Fibroblast of lung (primary cell): ENCODE results near the gene FAXC.

Source experiments
- CTCF ChIP-seq, 2 donors: IDR thresholded peaks in 1 of 2; conservative IDR thresholded peaks in 1 of 2; 1 replicate in 1 of 2; 2 replicates in 1 of 2; pipeline ENCODE4 v1.5.1; 2011 to 2012; ENCODE audit warnings: low read length in 2 of 2, control low read depth in 1 of 2, inconsistent platforms in 1 of 2, low read depth in 1 of 2, mild to moderate bottlenecking in 1 of 2
- EZH2 ChIP-seq: IDR thresholded peaks from 2 replicates; pipeline ENCODE4 v1.5.1; 2012; ENCODE audit warnings: low read length, control low read depth, mild to moderate bottlenecking; ENCODE audit errors: missing control alignments

DNA sequence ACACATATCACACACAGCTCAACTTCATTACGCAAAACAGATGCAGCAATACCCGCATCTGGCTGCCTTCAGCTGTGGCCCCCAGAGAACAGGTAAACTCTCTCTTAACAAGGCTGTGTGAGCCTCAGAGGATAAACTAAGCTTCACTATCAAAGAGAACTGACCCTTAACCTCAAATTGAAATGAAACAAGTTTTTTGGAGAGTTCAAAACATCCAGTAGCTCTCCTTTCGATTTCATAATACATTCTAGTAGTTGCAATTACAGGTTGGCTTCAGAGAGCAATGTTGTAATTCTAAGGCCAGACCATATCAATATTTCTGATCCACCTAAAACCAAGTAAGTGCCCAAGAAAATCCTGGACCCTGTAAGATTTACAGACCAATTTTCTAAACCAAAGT is 113.5 kb downstream of the FAXC start:
- TF ChIP-seq CTCF (conservative IDR thresholded peaks at IDR 0.05 in 1 of 2, IDR thresholded peaks at IDR 0.05 in 1 of 2; ENCODE audit: low read depth in 1 of 2, low read length in 2 of 2) (no peak), EZH2 (no peak)
